H1 (cell line): ENCODE measurements around the gene ATP1B3. TPM values are rescaled to one million over a fixed set of nuclear protein-coding genes. Genes with fewer than 3 reads are reported as not detected.

ENCODE experiments used
- RFX5 ChIP-seq: IDR thresholded peaks from 2 replicates; pipeline ENCODE4 v1.6.1; 2011; ENCODE audit warnings: low read depth, low read length, improper control_type of control experiment, borderline replicate concordance
- polyA plus RNA-seq, 7 experiments: library from polyadenylated mRNA; depleted of rRNA in 3 of 7; stranded (reverse) in 5 of 7; unstranded in 2 of 7; fragments of >200 nt in 5 of 7; fragments of 200-250 nt in 2 of 7; gene quantifications; 1 replicate in 5 of 7; 2 replicates in 1 of 7; 4 replicates in 1 of 7; pipeline versions ENCODE4 v1.2.1 to v1.2.3, GENCODE V29; 2011 to 2013; ENCODE audit warnings: missing spikeins in 2 of 7, mixed read lengths in 2 of 7
- total RNA-seq: library from RNA; stranded (reverse); fragmentation: NEBNext Ultra II Directional; extraction: Animal tissue kit (Norgen Biotek cat#: 25700); gene quantifications from 2 replicates; pipeline ENCODE4 v1.2.1, GENCODE V29; 2021
- TF ChIP-seq, protein P1 (sequence below): IDR thresholded peaks from 2 replicates; pipeline ENCODE4 v1.6.1; 2012; ENCODE audit warnings: inconsistent platforms

ATP1B3 gene
- total and polyA plus RNA-seq, 2 of the 8 experiments (the other 6 are each of a cell fraction or from before 2014, with no cell fraction given) = 233 to 342 TPM

DNA sequence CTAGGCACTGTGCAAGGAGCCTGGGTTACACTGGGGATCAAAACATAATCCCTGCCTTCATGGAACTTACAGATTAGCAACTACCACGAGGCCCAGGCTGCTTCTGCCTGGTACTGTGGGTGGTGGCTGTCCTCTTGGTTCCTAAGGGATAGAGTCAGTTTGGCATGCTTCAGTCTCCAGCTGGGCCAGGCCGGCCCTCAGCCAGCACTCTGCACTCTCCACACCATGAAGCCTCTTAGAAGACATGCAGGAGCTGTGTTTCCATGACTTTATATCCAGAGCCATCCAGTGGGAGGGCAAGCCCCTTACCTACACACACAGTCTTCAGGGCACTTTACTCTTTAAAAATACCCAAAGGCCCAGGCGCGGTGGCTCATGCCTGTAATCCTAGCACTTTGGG is 54.4 kb downstream of the ATP1B3 start (continued):
- no peak for TF ChIP-seq RFX5
- TF ChIP-seq, protein P1, sequence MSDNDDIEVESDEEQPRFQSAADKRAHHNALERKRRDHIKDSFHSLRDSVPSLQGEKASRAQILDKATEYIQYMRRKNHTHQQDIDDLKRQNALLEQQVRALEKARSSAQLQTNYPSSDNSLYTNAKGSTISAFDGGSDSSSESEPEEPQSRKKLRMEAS = no peak
